HG03103 (cell line): ENCODE measurements around the gene CTSE.

Source experiments
- ATAC-seq: cut with Tn5 transposase; IDR thresholded peaks from one replicate; pipeline ENCODE4 v1.9.1; 2021; ENCODE audit warnings: low read depth; ENCODE audit not compliant: unreplicated experiment

The CTSE gene

GRCh38 chr1:205973377-205974232 lies 50.1 kb downstream of the CTSE start:
- no peak for ATAC-seq

GRCh38 chr1:205972491-205973168 lies 51.1 kb downstream of the CTSE start:
- ATAC-seq, result no peak

- ATAC-seq, result no peak
Measured at GRCh38 chr1:205972081-205972480, 51.6 kb downstream of the CTSE start.

- no peak for ATAC-seq
Measured at GRCh38 chr1:205971082-205971481, 52.6 kb downstream of the CTSE start.

- ATAC-seq, result no peak
Measured at GRCh38 chr1:205970486-205970885, 53.2 kb downstream of the CTSE start.

- no peak for ATAC-seq
Measured at GRCh38 chr1:205969229-205969628, 54.5 kb downstream of the CTSE start.

- no peak for ATAC-seq
Measured at GRCh38 chr1:205967554-205968335, 56.0 kb downstream of the CTSE start.

GRCh38 chr1:205965036-205965884 lies 58.4 kb downstream of the CTSE start:
- ATAC-seq, result no peak

GRCh38 chr1:205963352-205964155 lies 60.1 kb downstream of the CTSE start:
- ATAC-seq, result no peak

- ATAC-seq, result no peak
Measured at GRCh38 chr1:205962821-205963221, 60.9 kb downstream of the CTSE start.

GRCh38 chr1:205961991-205962820 lies 61.5 kb downstream of the CTSE start:
- ATAC-seq, result no peak

GRCh38 chr1:205961405-205961804 lies 62.3 kb downstream of the CTSE start:
- ATAC-seq, result no peak

- ATAC-seq, result no peak
Measured at GRCh38 chr1:205959789-205960188, 63.9 kb downstream of the CTSE start.
